Activated T-helper 2 cell treated with anti-CD3 and anti-CD28 coated beads, Interferon-gamma antibody, Interleukin-2, Interleukin-4, amounts not matched to agents 10 μg/mL and 5 μg/mL and 100 μg/mL, durations not matched to agents 14 hours and 24 hours and 36 hours (primary cell): Measurements from ENCODE around the gene FMN1. TPM values are rescaled to one million over a fixed set of nuclear protein-coding genes. Genes with fewer than 3 reads are reported as not detected.

ENCODE experiments used
- DNase-seq: peaks from one replicate; pipeline ENCODE4 v3.0.0; 2021; ENCODE audit warnings: low spot score
- H3K27ac Mint-ChIP-seq: one replicate; pipeline ENCODE4 v1.8.0; 2021; ENCODE audit warnings: mixed read lengths
- H3K27me3 Mint-ChIP-seq: one replicate; pipeline ENCODE4 v1.8.0; 2021; ENCODE audit warnings: low read depth, mixed read lengths
- H3K36me3 Mint-ChIP-seq: one replicate; pipeline ENCODE4 v1.8.0; 2021; ENCODE audit warnings: low read depth, mixed read lengths
- H3K4me1 Mint-ChIP-seq: one replicate; pipeline ENCODE4 v1.8.0; 2021; ENCODE audit warnings: low read depth, mixed read lengths
- H3K4me3 Mint-ChIP-seq: one replicate; pipeline ENCODE4 v1.8.0; 2021; ENCODE audit warnings: low read depth, mild to moderate bottlenecking, moderate library complexity, mixed read lengths
- H3K9me3 Mint-ChIP-seq: one replicate; pipeline ENCODE4 v1.8.0; 2021; ENCODE audit warnings: mixed read lengths
- intact Hi-C: fragments of 100-400 bp; cut with micrococcal nuclease; formaldehyde crosslinking; loops from one replicate; pipeline ENCODE4 v1.15.1; 2023
- total RNA-seq: library from RNA; stranded (reverse); gene quantifications from 2 replicates; pipeline ENCODE4 v1.2.3, GENCODE V29; 2022

Gene FMN1
- total RNA-seq, 1 donor from 2014 or later: 0.02 TPM

GRCh38 chr15:33190539-33190938 lies 4.0 kb downstream of the FMN1 start:
- H3K4me3 Mint-ChIP-seq: no peak overlapping the region
- no peak overlapping the region for H3K27ac Mint-ChIP-seq
- intact Hi-C loops: no loop called here
- peaks cover 30% of the 10 kb centered on the region for H3K4me1 Mint-ChIP-seq
- DNase-seq: no peak
- H3K36me3 Mint-ChIP-seq: no peaks in the 10 kb centered on the region
- no peaks in the 10 kb centered on the region for H3K9me3 Mint-ChIP-seq
- H3K27me3 Mint-ChIP-seq: peaks cover 54% of the 10 kb centered on the region

- DNase-seq: no peak
- Mint-ChIP-seq H3K4me1 (peaks cover 20% of the 10 kb centered on the region), H3K27me3 (peaks cover 46% of the 10 kb centered on the region), H3K36me3 (no peaks in the 10 kb centered on the region), H3K27ac (no peak overlapping the region), H3K4me3 (no peak overlapping the region), H3K9me3 (no peaks in the 10 kb centered on the region)
- intact Hi-C loops: no loop called here
Measured at GRCh38 chr15:33188641-33189257, 5.8 kb downstream of the FMN1 start.

GRCh38 chr15:33188159-33188558 lies 6.4 kb downstream of the FMN1 start:
- intact Hi-C loops: no loop called here
- Mint-ChIP-seq H3K9me3 (no peaks in the 10 kb centered on the region), H3K27ac (no peak overlapping the region), H3K27me3 (peaks cover 44% of the 10 kb centered on the region), H3K36me3 (no peaks in the 10 kb centered on the region), H3K4me1 (peaks cover 20% of the 10 kb centered on the region), H3K4me3 (no peak overlapping the region)
- DNase-seq: no peak

DNA sequence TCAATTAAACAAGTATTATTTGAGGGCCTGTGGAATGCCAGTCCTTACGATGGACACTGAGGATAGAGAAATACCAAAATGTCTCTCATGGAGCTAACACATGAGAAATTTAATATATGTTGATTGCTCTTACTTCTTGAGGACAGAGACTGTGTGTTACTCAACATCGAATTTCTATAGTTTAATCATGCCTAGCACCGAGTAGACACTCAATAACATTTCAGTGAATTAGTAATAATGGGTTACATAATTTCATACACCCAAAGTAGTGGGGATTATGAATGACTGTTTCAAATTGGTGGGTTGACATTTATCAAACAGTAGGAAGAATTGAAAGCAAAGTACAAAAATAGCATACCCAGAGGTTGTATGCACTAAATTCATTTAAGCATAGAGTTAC lies 11.2 kb downstream of the FMN1 start:
- Mint-ChIP-seq H3K4me1 (peaks cover 2% of the 10 kb centered on the region), H3K27ac (no peak overlapping the region), H3K27me3 (peaks cover 35% of the 10 kb centered on the region), H3K36me3 (no peaks in the 10 kb centered on the region), H3K9me3 (no peaks in the 10 kb centered on the region), H3K4me3 (no peak overlapping the region)
- DNase-seq: no peak
- intact Hi-C loops: no loop called here

DNA sequence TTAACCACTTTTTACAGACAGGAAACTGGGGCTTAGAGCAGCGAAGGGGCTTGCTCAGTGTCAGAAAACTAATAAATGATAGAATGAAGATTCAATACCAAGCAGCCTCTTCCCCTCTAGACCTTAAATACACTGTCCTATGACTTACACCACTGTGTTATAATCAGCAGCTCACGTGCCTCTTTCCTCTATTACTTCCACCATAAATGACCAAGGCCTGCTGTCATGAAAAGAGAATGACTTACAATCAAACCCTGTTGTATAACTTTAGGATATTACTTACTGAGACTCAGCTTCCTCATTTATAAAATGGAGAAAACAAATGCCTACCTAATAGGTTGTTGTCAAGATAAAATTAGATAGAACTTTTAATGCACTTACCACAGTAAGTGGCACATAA lies 11.6 kb downstream of the FMN1 start:
- H3K4me3 Mint-ChIP-seq: no peak overlapping the region
- intact Hi-C loops: no loop called here
- H3K4me1 Mint-ChIP-seq: peaks cover 2% of the 10 kb centered on the region
- H3K9me3 Mint-ChIP-seq: no peaks in the 10 kb centered on the region
- peaks cover 36% of the 10 kb centered on the region for H3K27me3 Mint-ChIP-seq
- no peak for DNase-seq
- H3K36me3 Mint-ChIP-seq: no peaks in the 10 kb centered on the region
- H3K27ac Mint-ChIP-seq: no peak overlapping the region

DNA sequence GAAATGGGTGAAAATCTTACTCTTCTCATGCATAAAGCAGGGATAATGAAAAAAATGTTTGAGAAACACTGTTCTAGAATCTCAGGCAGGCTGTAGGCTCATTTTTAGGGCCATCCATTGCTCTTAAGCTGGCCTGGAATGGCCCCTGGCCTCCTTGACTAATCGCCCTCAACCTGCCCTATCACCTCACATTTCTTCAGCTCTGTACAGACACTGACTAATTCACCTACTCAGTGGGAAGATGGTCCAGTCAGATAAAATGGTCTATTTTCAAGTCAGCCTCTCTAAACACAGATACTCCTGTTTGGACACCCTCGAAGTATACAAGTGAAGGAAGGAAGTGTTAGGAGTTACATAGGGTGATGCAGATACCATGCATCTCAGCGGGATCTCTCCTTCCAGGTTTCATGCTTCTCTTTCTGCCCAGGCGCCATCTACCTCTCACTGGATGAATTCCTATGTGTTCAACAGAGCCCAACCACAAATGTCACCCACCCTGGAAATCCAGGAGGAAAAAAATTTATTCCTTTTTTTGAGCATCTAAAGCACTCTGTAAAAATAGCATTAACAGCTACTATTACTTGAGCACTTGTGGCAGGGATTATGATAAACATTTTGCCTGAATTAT lies 12.1 kb downstream of the FMN1 start:
- Mint-ChIP-seq H3K27me3 (peaks cover 34% of the 10 kb centered on the region), H3K36me3 (no peaks in the 10 kb centered on the region), H3K4me3 (no peak overlapping the region), H3K4me1 (peaks cover 2% of the 10 kb centered on the region), H3K9me3 (no peaks in the 10 kb centered on the region), H3K27ac (no peak overlapping the region)
- no peak for DNase-seq
- intact Hi-C loops: no loop called here

DNA sequence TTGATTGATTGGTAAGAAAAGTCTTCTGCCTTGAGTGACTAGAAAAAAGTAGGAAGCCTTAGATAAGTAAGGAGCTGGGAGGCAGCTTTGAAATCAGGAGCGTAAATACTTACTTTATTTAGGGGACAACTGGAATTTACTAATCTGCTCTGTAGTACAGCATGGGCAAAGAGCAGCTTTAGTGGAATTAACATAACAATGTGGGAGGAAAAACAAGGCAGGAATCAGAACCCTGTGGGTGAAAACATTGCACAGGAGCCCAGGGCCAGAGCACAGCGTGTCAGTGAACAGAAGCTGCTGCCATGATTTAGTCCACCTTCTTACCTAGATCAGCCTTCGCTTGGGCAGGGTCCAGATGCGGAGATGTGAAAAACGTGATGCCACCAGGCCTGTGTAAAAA lies 14.6 kb downstream of the FMN1 start:
- intact Hi-C loops: no loop called here

GRCh38 chr15:33171202-33171601 lies 23.3 kb downstream of the FMN1 start:
- Mint-ChIP-seq H3K4me1 (no peaks in the 10 kb centered on the region), H3K9me3 (no peaks in the 10 kb centered on the region), H3K27ac (no peak overlapping the region), H3K27me3 (peaks cover 33% of the 10 kb centered on the region), H3K4me3 (no peak overlapping the region), H3K36me3 (no peaks in the 10 kb centered on the region)
- no peak for DNase-seq
- intact Hi-C loops: no loop called here

More for the DNA sequence above, 14.6 kb downstream of the FMN1 start:
- Mint-ChIP-seq H3K9me3 (no peaks in the 10 kb centered on the region), H3K27me3 (peaks cover 30% of the 10 kb centered on the region), H3K4me1 (no peaks in the 10 kb centered on the region), H3K36me3 (no peaks in the 10 kb centered on the region), H3K4me3 (no peak overlapping the region), H3K27ac (no peak overlapping the region)
- no peak for DNase-seq

DNA sequence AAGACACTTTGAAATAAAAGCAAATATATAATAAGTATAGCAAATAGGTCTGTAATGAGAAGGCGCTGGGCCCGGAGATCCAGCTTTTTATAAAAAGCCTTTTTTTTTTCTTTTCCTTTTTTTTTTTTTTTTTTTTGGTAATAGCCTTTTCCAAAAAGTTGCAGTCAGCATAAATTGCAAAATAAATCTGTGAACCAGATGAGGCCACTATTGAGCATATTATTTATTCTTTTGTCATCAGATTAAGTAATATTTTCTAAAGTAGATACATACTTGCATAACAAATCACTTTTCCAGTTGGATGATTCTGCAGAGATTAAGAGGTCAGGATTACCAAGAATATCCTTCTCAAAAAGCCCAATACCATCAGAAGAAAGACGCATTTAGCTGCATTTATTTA lies 24.9 kb downstream of the FMN1 start:
- Mint-ChIP-seq H3K27ac (no peak overlapping the region), H3K9me3 (no peaks in the 10 kb centered on the region), H3K27me3 (peaks cover 32% of the 10 kb centered on the region), H3K36me3 (no peaks in the 10 kb centered on the region), H3K4me3 (no peak overlapping the region), H3K4me1 (no peaks in the 10 kb centered on the region)
- intact Hi-C loops: no loop called here
- no peak for DNase-seq

DNA sequence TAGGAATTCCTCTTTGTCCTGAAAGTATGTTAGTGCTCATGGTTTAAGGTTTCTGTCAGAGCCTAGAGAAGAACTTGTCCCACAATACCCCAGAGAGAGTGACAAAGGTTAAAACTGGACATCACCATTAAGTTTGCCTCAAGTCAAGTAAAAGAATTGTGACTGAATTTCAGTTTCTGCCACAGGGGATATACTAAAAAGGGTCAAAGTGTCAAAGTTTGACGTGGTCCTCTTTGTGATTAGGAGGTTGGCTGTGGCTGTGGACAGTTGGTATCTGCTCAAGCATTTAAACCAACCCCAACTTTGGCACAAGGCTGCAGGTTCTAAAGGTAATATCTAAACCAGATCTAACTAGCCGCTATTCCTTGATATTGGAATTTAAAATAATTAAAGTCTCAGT lies 26.1 kb downstream of the FMN1 start:
- Mint-ChIP-seq H3K4me1 (no peaks in the 10 kb centered on the region), H3K4me3 (no peak overlapping the region), H3K36me3 (no peaks in the 10 kb centered on the region), H3K27me3 (peaks cover 34% of the 10 kb centered on the region), H3K9me3 (no peaks in the 10 kb centered on the region), H3K27ac (no peak overlapping the region)
- DNase-seq: no peak
- intact Hi-C loops: no loop called here

DNA sequence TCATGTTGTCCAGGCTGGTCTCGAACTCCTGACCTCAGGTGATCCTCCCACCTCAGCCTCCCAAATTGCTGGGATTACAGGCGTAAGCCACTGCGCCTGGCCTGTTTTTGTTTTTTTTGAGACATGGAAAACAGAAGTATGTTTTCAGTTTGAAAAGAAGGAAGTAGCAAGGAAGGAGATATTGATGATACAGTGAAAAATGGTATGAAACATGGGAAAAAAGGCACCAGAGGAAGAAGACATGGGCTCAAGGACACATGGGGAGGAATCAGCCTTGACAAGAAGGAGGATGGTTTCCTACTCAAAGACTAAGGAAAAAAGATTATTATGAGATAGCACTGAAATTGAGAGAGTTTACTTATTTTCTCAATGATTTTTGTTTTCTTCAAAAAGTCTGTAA lies 30.7 kb downstream of the FMN1 start:
- H3K27ac Mint-ChIP-seq: no peak overlapping the region
- H3K27me3 Mint-ChIP-seq: peaks cover 37% of the 10 kb centered on the region
- intact Hi-C loops: no loop called here
- H3K4me3 Mint-ChIP-seq: no peak overlapping the region
- H3K36me3 Mint-ChIP-seq: no peaks in the 10 kb centered on the region
- no peak for DNase-seq
- peaks cover 3% of the 10 kb centered on the region for H3K4me1 Mint-ChIP-seq
- no peaks in the 10 kb centered on the region for H3K9me3 Mint-ChIP-seq

- Mint-ChIP-seq H3K9me3 (no peaks in the 10 kb centered on the region), H3K4me1 (peaks cover 3% of the 10 kb centered on the region), H3K27ac (no peak overlapping the region), H3K36me3 (no peaks in the 10 kb centered on the region), H3K4me3 (no peak overlapping the region), H3K27me3 (peaks cover 38% of the 10 kb centered on the region)
- DNase-seq: no peak
- intact Hi-C loops: no loop called here
Measured at GRCh38 chr15:33161209-33161608, 33.3 kb downstream of the FMN1 start.

GRCh38 chr15:33160581-33161165 lies 33.8 kb downstream of the FMN1 start:
- Mint-ChIP-seq H3K27ac (no peak overlapping the region), H3K27me3 (peaks cover 42% of the 10 kb centered on the region), H3K36me3 (no peaks in the 10 kb centered on the region), H3K9me3 (no peaks in the 10 kb centered on the region), H3K4me3 (no peak overlapping the region), H3K4me1 (peaks cover 3% of the 10 kb centered on the region)
- intact Hi-C loops: no loop called here
- DNase-seq: no peak
